CD14-positive monocyte (primary cell): ENCODE results near the gene RSRC1. TPM values are rescaled to one million over a fixed set of nuclear protein-coding genes. Genes with fewer than 3 reads are reported as not detected.

ENCODE experiments used
- DNase-seq, 3 donors: peaks; one replicate each; pipeline ENCODE4 v3.0.0-alpha.2; 2011 to 2022
- H2AFZ ChIP-seq: 2 replicates; pipeline ENCODE4 v1.6.0; 2012; ENCODE audit warnings: mild to moderate bottlenecking, low read depth, low read length, inconsistent platforms; ENCODE audit not compliant: insufficient read depth, poor library complexity, severe bottlenecking
- H3K27ac ChIP-seq, 2 donors: 1 replicate in 1 of 2; 2 replicates in 1 of 2; pipeline ENCODE4 v1.5.1; 2012 to 2013; ENCODE audit warnings: low read length in 2 of 2, control low read depth in 1 of 2, inconsistent platforms in 1 of 2, low read depth in 1 of 2, mild to moderate bottlenecking in 1 of 2
- H3K27me3 ChIP-seq, 2 donors: one replicate each; pipeline versions ENCODE4 v1.6.0 to v1.6.1; 2011 to 2013; ENCODE audit warnings: low read length in 2 of 2; ENCODE audit not compliant: control insufficient read depth in 2 of 2, insufficient read depth in 2 of 2
- H3K36me3 ChIP-seq, 2 donors: replicated peaks in 1 of 2; 1 replicate in 1 of 2; 2 replicates in 1 of 2; pipeline versions ENCODE4 v1.5.1 to v1.6.1; 2012 to 2013; ENCODE audit warnings: low read length in 2 of 2, control low read depth in 1 of 2, inconsistent platforms in 1 of 2, mild to moderate bottlenecking in 1 of 2; ENCODE audit not compliant: insufficient read depth in 2 of 2, control insufficient read depth in 1 of 2
- H3K4me1 ChIP-seq, 2 donors: 1 replicate in 1 of 2; 2 replicates in 1 of 2; pipeline versions ENCODE4 v1.5.1 to v1.6.1; 2012 to 2013; ENCODE audit warnings: low read length in 2 of 2, control low read depth in 1 of 2, inconsistent platforms in 1 of 2, mild to moderate bottlenecking in 1 of 2, moderate library complexity in 1 of 2; ENCODE audit not compliant: insufficient read depth in 2 of 2, control insufficient read depth in 1 of 2
- H3K4me2 ChIP-seq: replicated peaks from 2 replicates; pipeline ENCODE3; 2012; ENCODE audit warnings: low read length, moderate library complexity, mild to moderate bottlenecking; ENCODE audit not compliant: poor library complexity, severe bottlenecking; ENCODE audit errors: extremely low read depth
- H3K4me3 ChIP-seq, 3 experiments: fragments of 200-600 bp in 1 of 3; sonication (generic) in 1 of 3; replicated peaks in 1 of 3; 1 replicate in 2 of 3; 2 replicates in 1 of 3; pipeline ENCODE4 v1.5.1; 2011 to 2013; ENCODE audit warnings: low read length in 3 of 3, mild to moderate bottlenecking in 3 of 3, control low read depth in 2 of 3, low read depth in 2 of 3, inconsistent platforms in 1 of 3, moderate library complexity in 1 of 3
- H3K79me2 ChIP-seq: 2 replicates; pipeline ENCODE4 v1.6.0; 2012; ENCODE audit warnings: mild to moderate bottlenecking, control low read depth, inconsistent platforms, low read length, moderate library complexity; ENCODE audit not compliant: insufficient read depth
- H3K9ac ChIP-seq: 2 replicates; pipeline ENCODE4 v1.6.0; 2017; ENCODE audit warnings: low read length, mild to moderate bottlenecking; ENCODE audit not compliant: insufficient read depth, poor library complexity, severe bottlenecking
- H3K9me3 ChIP-seq, 2 donors: replicated peaks in 1 of 2; 1 replicate in 1 of 2; 2 replicates in 1 of 2; pipeline versions ENCODE4 v1.5.1 to v1.6.1; 2012 to 2013; ENCODE audit warnings: low read length in 2 of 2, control low read depth in 1 of 2; ENCODE audit not compliant: control insufficient read depth in 1 of 2, insufficient read depth in 1 of 2
- H4K20me1 ChIP-seq: 2 replicates; pipeline ENCODE4 v1.6.0; 2012; ENCODE audit warnings: mild to moderate bottlenecking, low read length, control low read depth, moderate library complexity; ENCODE audit not compliant: insufficient read depth
- H3K27ac Mint-ChIP-seq, 7 donors: one replicate each; pipeline ENCODE4 v1.8.0; 2020; ENCODE audit warnings: mild to moderate bottlenecking in 7 of 7, mixed read lengths in 7 of 7, moderate library complexity in 6 of 7, inconsistent platforms in 2 of 7
- H3K27me3 Mint-ChIP-seq, 3 donors: one replicate each; pipeline ENCODE4 v1.8.0; 2021 to 2022; ENCODE audit warnings: low read depth in 3 of 3, mild to moderate bottlenecking in 3 of 3, mixed read lengths in 3 of 3, moderate library complexity in 3 of 3, inconsistent platforms in 1 of 3
- H3K36me3 Mint-ChIP-seq, 2 donors: one replicate each; pipeline ENCODE4 v1.8.0; 2020; ENCODE audit warnings: mixed read lengths in 2 of 2, inconsistent platforms in 1 of 2, mild to moderate bottlenecking in 1 of 2
- H3K4me1 Mint-ChIP-seq: one replicate; pipeline ENCODE4 v1.8.0; 2020; ENCODE audit warnings: mild to moderate bottlenecking, mixed read lengths
- H3K4me3 Mint-ChIP-seq, 2 donors: one replicate each; pipeline ENCODE4 v1.8.0; 2020; ENCODE audit warnings: mild to moderate bottlenecking in 2 of 2, mixed read lengths in 2 of 2, moderate library complexity in 1 of 2
- H3K9me3 Mint-ChIP-seq, 7 donors: one replicate each; pipeline ENCODE4 v1.8.0; 2020 to 2022; ENCODE audit warnings: mixed read lengths in 7 of 7, mild to moderate bottlenecking in 6 of 7, moderate library complexity in 6 of 7, inconsistent platforms in 2 of 7
- CTCF ChIP-seq: fragments of 200-600 bp; IDR thresholded peaks from one replicate; pipeline ENCODE4 v1.8.0; 2022; ENCODE audit warnings: antibody characterized with exemption, mild to moderate bottlenecking
- WGBS: methylation state at CpG from one replicate; pipeline ENCODE4 v1.1.5; 2013; ENCODE audit warnings: missing lambda C conversion rate; ENCODE audit not compliant: insufficient coverage; 5-methylcytosine and 5-hydroxymethylcytosine counted together
- intact Hi-C, 2 donors: fragments of 100-400 bp; cut with micrococcal nuclease; formaldehyde crosslinking; loops; one replicate each; pipeline versions ENCODE4 v1.15.0 to v1.15.1; 2023
- polyA plus RNA-seq, 3 donors: library from polyadenylated mRNA; depleted of rRNA in 1 of 3; unstranded in 2 of 3; stranded (reverse) in 1 of 3; fragments of 300-500 nt in 2 of 3; fragments of >200 nt in 1 of 3; fragmentation: Illumina TruSeq in 2 of 3; gene quantifications; 1 replicate in 2 of 3; 2 replicates in 1 of 3; pipeline ENCODE4 v1.2.3, GENCODE V29; 2012 to 2021

The RSRC1 gene
- polyA plus RNA-seq, 3 donors: 6.6 to 31.7 (median 15.1) TPM

GRCh38 chr3:158483701-158484235 lies 373.9 kb downstream of the RSRC1 start:
- H3K9me3 Mint-ChIP-seq: no peaks in the 10 kb centered on the region
- H3K27me3 Mint-ChIP-seq: no peaks in the 10 kb centered on the region
- H3K4me3 ChIP-seq: no peak overlapping the region
- H3K27ac ChIP-seq: no peak overlapping the region
- no peaks in the 10 kb centered on the region for H3K9me3 ChIP-seq
- H2AFZ ChIP-seq: no peak overlapping the region
- no peaks in the 10 kb centered on the region for H3K36me3 Mint-ChIP-seq
- intact Hi-C loops: no loop called here
- H3K4me1 ChIP-seq: no peaks in the 10 kb centered on the region
- H3K27me3 ChIP-seq: no peaks in the 10 kb centered on the region
- H3K4me2 ChIP-seq: no peak overlapping the region
- H3K9ac ChIP-seq: no peak overlapping the region
- H3K4me1 Mint-ChIP-seq: peaks cover 10% of the 10 kb centered on the region
- H3K79me2 ChIP-seq: no peaks in the 10 kb centered on the region
- no peak for TF ChIP-seq CTCF
- H3K36me3 ChIP-seq: no peaks in the 10 kb centered on the region
- no peaks in the 10 kb centered on the region for H4K20me1 ChIP-seq
- no peak overlapping the region for H3K4me3 Mint-ChIP-seq
- WGBS: 100% methylated on average over 5 of the region's 7 CpGs
- no peak for DNase-seq
- no peak overlapping the region for H3K27ac Mint-ChIP-seq

- Mint-ChIP-seq H3K4me1 (peaks cover 10% of the 10 kb centered on the region), H3K27me3 (no peaks in the 10 kb centered on the region), H3K9me3 (peaks cover 0 to 4% (median 0%) of the 10 kb centered on the region in 7 donors), H3K36me3 (no peaks in the 10 kb centered on the region), H3K27ac (no peak overlapping the region), H3K4me3 (no peak overlapping the region)
- no peak overlapping the region for H3K27ac ChIP-seq
- H3K36me3 ChIP-seq: no peaks in the 10 kb centered on the region
- no peaks in the 10 kb centered on the region for H3K9me3 ChIP-seq
- H3K4me2 ChIP-seq: no peak overlapping the region
- TF ChIP-seq CTCF: no peak
- no peak overlapping the region for H3K4me3 ChIP-seq
- no peaks in the 10 kb centered on the region for H3K79me2 ChIP-seq
- no peak for DNase-seq
- H4K20me1 ChIP-seq: no peaks in the 10 kb centered on the region
- no peaks in the 10 kb centered on the region for H3K27me3 ChIP-seq
- no peak overlapping the region for H3K9ac ChIP-seq
- intact Hi-C loops: no loop called here
- H3K4me1 ChIP-seq: no peaks in the 10 kb centered on the region
- H2AFZ ChIP-seq: no peak overlapping the region
Observed at GRCh38 chr3:158486200-158486599, 376.3 kb downstream of the RSRC1 start.
